ENCODE results near the gene KLHL9. TPM values are rescaled to one million over a fixed set of nuclear protein-coding genes. Genes with fewer than 3 reads are reported as not detected.
A peak's percentile ranks its signal among the peaks of the same experiment; 100 is the strongest.

The KLHL9 gene
- total RNA-seq, 2 donors from 2014 or later, result 21.4 to 31.4 TPM

DNA sequence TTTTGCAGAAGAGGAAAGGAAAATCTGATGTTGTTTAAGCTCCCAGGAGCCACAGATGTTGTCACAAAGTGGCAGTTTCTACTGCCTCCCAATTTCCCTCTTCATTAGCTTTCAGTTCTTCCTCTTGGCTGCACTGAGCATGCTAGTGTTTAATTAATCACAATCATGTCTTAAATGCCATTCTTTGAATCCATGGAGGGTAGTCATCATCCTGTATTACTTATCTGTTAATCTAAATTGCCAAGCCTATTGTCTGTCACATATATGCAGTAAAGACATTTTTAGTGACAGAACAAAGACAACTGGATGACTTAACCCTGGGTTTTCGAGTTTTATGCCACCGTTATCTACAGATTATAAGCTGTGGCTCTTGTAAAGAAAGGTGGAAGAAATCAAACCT lies 14.7 kb downstream of the KLHL9 start:
- DNase-seq (ENCODE audit: low spot score), result no peak
- Histone ChIP-seq H3K9me3 (no peaks in the 10 kb centered on the region), H3K4me1 (replicated peaks) (peaks cover 10% of the 10 kb centered on the region), H3K27me3 (replicated peaks; ENCODE audit: insufficient read depth) (no peaks in the 10 kb centered on the region), H3K27ac (no peak overlapping the region), H3K4me3 (no peak overlapping the region), H3K36me3 (no peaks in the 10 kb centered on the region)
- TF ChIP-seq POLR2A (IDR thresholded peaks at IDR 0.05) (no peak), POLR2AphosphoS5 (IDR thresholded peaks at IDR 0.05) (no peak)
- TF ChIP-seq, protein P1, sequence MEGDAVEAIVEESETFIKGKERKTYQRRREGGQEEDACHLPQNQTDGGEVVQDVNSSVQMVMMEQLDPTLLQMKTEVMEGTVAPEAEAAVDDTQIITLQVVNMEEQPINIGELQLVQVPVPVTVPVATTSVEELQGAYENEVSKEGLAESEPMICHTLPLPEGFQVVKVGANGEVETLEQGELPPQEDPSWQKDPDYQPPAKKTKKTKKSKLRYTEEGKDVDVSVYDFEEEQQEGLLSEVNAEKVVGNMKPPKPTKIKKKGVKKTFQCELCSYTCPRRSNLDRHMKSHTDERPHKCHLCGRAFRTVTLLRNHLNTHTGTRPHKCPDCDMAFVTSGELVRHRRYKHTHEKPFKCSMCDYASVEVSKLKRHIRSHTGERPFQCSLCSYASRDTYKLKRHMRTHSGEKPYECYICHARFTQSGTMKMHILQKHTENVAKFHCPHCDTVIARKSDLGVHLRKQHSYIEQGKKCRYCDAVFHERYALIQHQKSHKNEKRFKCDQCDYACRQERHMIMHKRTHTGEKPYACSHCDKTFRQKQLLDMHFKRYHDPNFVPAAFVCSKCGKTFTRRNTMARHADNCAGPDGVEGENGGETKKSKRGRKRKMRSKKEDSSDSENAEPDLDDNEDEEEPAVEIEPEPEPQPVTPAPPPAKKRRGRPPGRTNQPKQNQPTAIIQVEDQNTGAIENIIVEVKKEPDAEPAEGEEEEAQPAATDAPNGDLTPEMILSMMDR (IDR thresholded peaks at IDR 0.05), result no peak
- 41% methylated on average over 2 of the region's 2 CpGs for WGBS
- intact Hi-C loops (cut with DNase I), result no loop called here

DNA sequence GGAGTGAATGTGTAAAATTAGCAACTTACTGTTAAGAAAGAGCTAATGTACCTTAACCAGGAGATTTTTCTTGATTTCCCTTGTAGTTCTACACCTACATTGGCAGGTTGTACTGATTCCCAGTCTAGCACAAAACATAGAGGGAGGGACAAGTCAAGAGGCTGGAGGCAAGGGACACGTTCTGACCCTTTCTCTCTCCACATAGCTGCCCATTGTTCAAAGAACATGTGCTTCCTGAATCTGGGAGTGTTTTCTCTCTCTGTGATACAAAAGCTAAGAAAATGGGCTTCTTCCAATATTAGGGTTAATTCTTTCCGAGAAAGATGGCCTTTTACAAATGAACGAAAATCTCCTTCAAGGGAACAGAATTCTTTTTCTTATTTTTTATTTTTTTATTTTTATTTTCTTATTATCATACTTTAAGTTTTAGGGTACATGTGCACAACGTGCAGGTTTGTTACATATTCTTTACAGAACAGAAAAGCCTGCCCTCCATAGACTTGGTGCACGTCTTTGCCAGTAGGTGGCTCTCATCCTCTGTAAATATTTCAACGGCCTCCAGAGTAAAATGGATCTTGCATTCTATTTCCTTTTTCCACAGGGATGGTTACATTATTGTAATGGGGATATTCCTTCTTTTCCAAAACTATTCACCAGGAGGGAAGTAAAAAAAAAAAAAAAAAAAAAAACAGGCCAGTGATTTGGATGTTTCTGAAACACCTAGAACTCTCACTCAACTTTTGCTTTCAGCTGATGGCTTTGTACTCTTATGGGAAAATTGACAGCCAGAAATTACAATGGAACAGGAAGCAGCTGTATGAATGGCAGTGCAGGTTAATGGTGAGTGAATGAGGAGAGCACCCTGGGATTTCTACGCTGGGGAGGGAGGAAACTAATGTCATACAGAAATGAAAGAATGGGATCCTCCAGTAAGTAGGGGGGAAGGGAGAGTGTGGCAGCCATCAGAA lies 17.0 kb downstream of the KLHL9 start:
- intact Hi-C loops (cut with DNase I), result loop anchor here (5.0 kb wide), 3 partner anchors 79 to 1771 kb away; no protein-coding TSS in a partner anchor
- Histone ChIP-seq H3K4me3 (no peak overlapping the region), H3K4me1 (replicated peaks) (peaks cover 10% of the 10 kb centered on the region), H3K9me3 (no peaks in the 10 kb centered on the region), H3K36me3 (no peaks in the 10 kb centered on the region), H3K27ac (no peak overlapping the region), H3K27me3 (replicated peaks; ENCODE audit: insufficient read depth) (no peaks in the 10 kb centered on the region)
- DNase-seq (ENCODE audit: low spot score), result peak; percentile 45
- TF ChIP-seq, protein P1 (IDR thresholded peaks at IDR 0.05), result peak in 3 of 4 experiments; percentile 36 to 61 (median 59)
- TF ChIP-seq POLR2A (IDR thresholded peaks at IDR 0.05), result no peak
- 19% methylated on average over 7 of the region's 7 CpGs for WGBS

DNA sequence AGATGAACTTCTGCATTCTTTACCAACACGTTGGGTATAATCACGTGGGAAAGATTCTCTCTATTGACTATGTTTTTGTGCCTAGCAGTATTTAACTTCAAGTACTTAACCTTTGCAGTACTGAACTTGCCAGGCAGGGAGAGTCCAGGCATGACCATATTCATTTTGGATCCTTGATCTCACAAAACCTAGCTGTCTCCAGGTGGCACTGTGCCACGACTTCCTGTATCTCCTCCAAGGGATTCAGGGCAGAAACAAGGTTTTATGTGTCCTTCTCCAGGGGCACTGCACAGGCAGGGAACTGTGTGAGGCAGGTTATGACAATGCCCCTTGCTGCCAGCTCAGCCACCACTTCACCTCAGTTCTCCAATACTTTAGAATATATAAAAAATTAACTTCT lies 18.3 kb downstream of the KLHL9 start:
- intact Hi-C loops (cut with DNase I), result loop anchor here (5.0 kb wide), 3 partner anchors 80 to 1770 kb away; no protein-coding TSS in a partner anchor
- TF ChIP-seq, protein P1 (IDR thresholded peaks at IDR 0.05), result no peak
- no peak for TF ChIP-seq POLR2AphosphoS5 (IDR thresholded peaks at IDR 0.05)
- peak; percentile 20 for DNase-seq (ENCODE audit: low spot score)

DNA sequence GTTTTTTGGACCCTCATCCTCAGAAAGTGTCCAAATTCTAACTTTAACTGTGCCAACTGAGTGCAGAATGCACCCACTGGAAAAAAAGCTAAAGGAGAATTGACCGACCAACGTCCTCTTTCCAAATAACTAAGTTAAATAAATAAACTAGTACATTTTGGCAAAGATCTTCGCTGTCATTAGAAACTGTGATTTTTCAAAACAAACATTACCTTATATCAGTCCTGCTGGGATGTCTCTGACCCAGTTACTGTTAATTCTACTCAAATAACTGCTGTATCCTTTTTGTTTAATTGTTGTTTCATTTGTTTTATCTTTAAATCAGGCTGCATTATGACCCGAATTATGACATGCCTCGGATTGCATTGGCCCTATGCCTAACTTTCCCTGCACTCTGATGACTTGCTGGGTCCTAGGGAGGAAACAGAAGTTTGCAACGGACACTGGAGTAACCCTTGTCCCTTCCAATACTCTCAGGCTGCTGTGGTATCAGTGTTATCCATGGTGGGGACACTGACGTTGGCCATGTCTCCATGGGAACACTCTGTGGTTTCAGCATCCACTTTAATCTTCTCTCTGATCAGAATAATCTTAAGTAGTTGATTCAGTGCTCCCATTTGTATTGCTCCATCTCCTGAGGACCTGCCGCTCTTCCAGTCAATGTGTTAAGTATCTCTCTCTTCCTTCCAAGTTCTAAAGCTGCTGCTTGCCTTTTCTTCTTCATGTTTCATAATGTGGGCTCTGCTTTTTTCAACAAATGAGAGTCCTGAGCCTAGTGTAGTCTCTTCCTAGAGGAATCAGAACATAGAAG lies 19.0 kb downstream of the KLHL9 start:
- WGBS, result 13% methylated on average over 8 of the region's 8 CpGs
- TF ChIP-seq, protein P1 (IDR thresholded peaks at IDR 0.05), result no peak
- TF ChIP-seq POLR2AphosphoS5 (IDR thresholded peaks at IDR 0.05), result no peak
- no peak for TF ChIP-seq POLR2A (IDR thresholded peaks at IDR 0.05)
- no peak overlapping the region for H3K27ac ChIP-seq
- intact Hi-C loops (cut with DNase I), result loop anchor here (5.0 kb wide), 3 partner anchors 81 to 1769 kb away; no protein-coding TSS in a partner anchor
- H3K27me3 ChIP-seq (replicated peaks; ENCODE audit: insufficient read depth), result no peaks in the 10 kb centered on the region
- H3K4me1 ChIP-seq (replicated peaks), result peaks cover 10% of the 10 kb centered on the region
- no peaks in the 10 kb centered on the region for H3K9me3 ChIP-seq
- DNase-seq (ENCODE audit: low spot score), result no peak
- H3K4me3 ChIP-seq, result no peak overlapping the region
- H3K36me3 ChIP-seq, result no peaks in the 10 kb centered on the region

More for the DNA sequence above, 18.3 kb downstream of the KLHL9 start:
- Histone ChIP-seq H3K36me3 (no peaks in the 10 kb centered on the region), H3K9me3 (no peaks in the 10 kb centered on the region), H3K27me3 (replicated peaks; ENCODE audit: insufficient read depth) (no peaks in the 10 kb centered on the region), H3K27ac (no peak overlapping the region), H3K4me3 (no peak overlapping the region), H3K4me1 (replicated peaks) (peaks cover 10% of the 10 kb centered on the region)
- 9% methylated on average over 3 of the region's 3 CpGs for WGBS
